ENCODE results near the gene CPAMD8. TPM values are rescaled to one million over a fixed set of nuclear protein-coding genes. Genes with fewer than 3 reads are reported as not detected.
"Not testable (repeated sequence)": the region's sequence is repeated elsewhere in the genome, so short reads cannot be mapped to it uniquely, and the experiment has no call there.

CPAMD8 gene
- total RNA-seq, 6 experiments from 2014 or later, result 0.11 to 0.20 (median 0.14) TPM; not detected in 1

GRCh38 chr19:16938211-16938610 is 88.4 kb downstream of the CPAMD8 start:
- Mint-ChIP-seq H3K27me3 (ENCODE audit: insufficient read depth) (peaks cover 12% of the 10 kb centered on the region), H3K27ac (no peak overlapping the region), H3K9me3 (peaks cover 7% of the 10 kb centered on the region; the same call in 1 of the 2 replicates), H3K36me3 (ENCODE audit: low read depth) (no peaks in the 10 kb centered on the region), H3K4me1 (ENCODE audit: low read depth) (no peaks in the 10 kb centered on the region), H3K4me3 (no peak overlapping the region)
- DNase-seq, result no peak
- TF ChIP-seq, protein P1, sequence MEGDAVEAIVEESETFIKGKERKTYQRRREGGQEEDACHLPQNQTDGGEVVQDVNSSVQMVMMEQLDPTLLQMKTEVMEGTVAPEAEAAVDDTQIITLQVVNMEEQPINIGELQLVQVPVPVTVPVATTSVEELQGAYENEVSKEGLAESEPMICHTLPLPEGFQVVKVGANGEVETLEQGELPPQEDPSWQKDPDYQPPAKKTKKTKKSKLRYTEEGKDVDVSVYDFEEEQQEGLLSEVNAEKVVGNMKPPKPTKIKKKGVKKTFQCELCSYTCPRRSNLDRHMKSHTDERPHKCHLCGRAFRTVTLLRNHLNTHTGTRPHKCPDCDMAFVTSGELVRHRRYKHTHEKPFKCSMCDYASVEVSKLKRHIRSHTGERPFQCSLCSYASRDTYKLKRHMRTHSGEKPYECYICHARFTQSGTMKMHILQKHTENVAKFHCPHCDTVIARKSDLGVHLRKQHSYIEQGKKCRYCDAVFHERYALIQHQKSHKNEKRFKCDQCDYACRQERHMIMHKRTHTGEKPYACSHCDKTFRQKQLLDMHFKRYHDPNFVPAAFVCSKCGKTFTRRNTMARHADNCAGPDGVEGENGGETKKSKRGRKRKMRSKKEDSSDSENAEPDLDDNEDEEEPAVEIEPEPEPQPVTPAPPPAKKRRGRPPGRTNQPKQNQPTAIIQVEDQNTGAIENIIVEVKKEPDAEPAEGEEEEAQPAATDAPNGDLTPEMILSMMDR (IDR thresholded peaks at IDR 0.05), result no peak

DNA sequence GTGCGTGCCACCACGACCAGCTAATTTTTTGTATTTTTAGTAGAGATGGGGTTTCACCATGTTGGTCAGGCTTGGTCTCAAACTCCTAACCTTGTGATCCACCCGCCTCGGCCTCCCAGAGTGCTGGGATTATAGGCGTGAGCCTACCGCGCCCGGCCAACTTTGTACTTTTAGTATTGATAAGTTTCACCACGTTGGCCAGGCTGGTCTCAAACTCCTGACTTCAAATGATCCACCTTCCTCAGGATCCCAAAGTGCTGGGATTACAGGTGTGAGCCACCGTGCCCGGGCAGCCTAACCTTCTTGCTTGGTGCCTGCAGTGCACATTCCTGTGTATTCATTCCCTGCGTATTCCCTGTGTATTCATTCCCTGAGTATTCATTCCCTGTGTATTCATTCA is 88.8 kb downstream of the CPAMD8 start:
- not testable (repeated sequence) for H3K4me3 Mint-ChIP-seq; H3K36me3 Mint-ChIP-seq (ENCODE audit: low read depth); H3K9me3 Mint-ChIP-seq; H3K27ac Mint-ChIP-seq; DNase-seq; H3K4me1 Mint-ChIP-seq (ENCODE audit: low read depth)
- peaks cover 12% of the 10 kb centered on the region for H3K27me3 Mint-ChIP-seq (ENCODE audit: insufficient read depth)

DNA sequence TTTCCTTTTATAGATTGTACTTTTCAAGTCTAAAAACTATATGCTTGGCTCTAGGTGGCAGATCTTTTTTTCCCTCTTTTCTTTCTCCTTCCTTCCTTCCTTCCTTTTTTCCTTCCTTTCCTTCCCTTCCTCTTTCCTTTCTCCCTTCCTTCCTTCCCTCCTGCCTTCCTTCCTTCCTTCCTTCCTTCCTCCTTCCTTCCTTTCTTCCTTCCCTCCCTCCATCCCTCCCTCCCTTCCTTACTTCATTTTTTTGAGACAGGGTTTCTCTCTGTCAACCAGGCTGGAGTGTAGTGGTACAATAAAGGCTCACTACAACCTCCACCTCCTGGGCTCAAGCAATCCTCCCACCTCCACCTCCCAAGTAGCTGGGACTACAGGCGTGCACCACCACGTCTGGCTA is 89.7 kb downstream of the CPAMD8 start:
- TF ChIP-seq, protein P1 (IDR thresholded peaks at IDR 0.05), result no peak
- no peaks in the 10 kb centered on the region for H3K36me3 Mint-ChIP-seq (ENCODE audit: low read depth)
- no peak overlapping the region for H3K27ac Mint-ChIP-seq
- H3K4me3 Mint-ChIP-seq, result no peak overlapping the region
- no peaks in the 10 kb centered on the region for H3K4me1 Mint-ChIP-seq (ENCODE audit: low read depth)
- peaks cover 7% of the 10 kb centered on the region; the same call in 1 of the 2 replicates for H3K9me3 Mint-ChIP-seq
- no peak for DNase-seq
- peaks cover 11% of the 10 kb centered on the region for H3K27me3 Mint-ChIP-seq (ENCODE audit: insufficient read depth)

- DNase-seq, result no peak
- TF ChIP-seq, protein P1 (IDR thresholded peaks at IDR 0.05), result no peak
- peaks cover 7% of the 10 kb centered on the region; the same call in 1 of the 2 replicates for H3K9me3 Mint-ChIP-seq
- peaks cover 2% of the 10 kb centered on the region; the same call in 1 of the 2 replicates for H3K36me3 Mint-ChIP-seq (ENCODE audit: low read depth)
- H3K27me3 Mint-ChIP-seq (ENCODE audit: insufficient read depth), result peaks cover 29% of the 10 kb centered on the region
- no peak overlapping the region for H3K27ac Mint-ChIP-seq
- no peaks in the 10 kb centered on the region for H3K4me1 Mint-ChIP-seq (ENCODE audit: low read depth)
- no peak overlapping the region for H3K4me3 Mint-ChIP-seq
These were observed 92.1 kb downstream of the CPAMD8 start for GRCh38 chr19:16934489-16934888.

DNA sequence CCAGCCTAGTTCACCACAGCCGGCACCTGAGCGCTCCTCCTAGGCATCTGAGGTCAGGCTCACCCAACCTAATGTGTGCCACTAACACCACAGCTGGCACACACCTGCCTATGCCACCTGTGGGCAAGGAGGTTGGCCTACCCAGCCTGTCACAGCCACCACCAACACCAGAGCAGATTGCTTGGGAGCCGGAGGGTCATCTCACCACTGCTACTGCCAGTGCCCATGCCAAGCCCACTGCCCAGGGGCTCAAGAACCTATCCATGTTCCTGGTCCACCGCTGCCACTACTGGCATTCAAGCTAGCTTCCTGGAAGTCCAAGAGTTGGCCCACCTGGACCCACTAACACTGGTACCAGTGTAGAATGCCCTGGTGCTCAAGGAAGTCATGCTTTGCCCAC is 95.3 kb downstream of the CPAMD8 start:
- DNase-seq, result no peak

DNA sequence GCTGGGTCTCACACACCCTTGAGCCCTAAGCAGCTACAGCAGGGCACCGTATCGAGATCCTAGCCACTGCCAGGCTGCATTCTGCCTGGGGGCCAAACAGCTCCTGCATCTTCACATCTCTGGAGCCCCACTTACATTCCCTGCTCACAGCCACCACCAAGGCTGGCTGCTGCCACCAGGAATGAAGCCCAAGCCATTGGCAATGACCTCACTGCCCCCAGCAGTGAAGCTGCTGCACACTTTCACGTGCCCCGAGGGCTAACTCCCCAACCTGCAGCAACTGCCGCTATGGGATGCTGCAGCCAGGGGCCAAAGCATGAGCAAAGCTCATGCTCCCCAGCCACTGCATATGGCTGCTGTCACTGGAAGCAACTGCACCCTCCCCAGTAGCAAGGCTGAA is 95.9 kb downstream of the CPAMD8 start:
- H3K4me1 Mint-ChIP-seq (ENCODE audit: low read depth), result no peaks in the 10 kb centered on the region
- peaks cover 21% of the 10 kb centered on the region for H3K9me3 Mint-ChIP-seq
- no peak for DNase-seq
- H3K36me3 Mint-ChIP-seq (ENCODE audit: low read depth), result peaks cover 10% of the 10 kb centered on the region; the same call in 1 of the 2 replicates
- no peak overlapping the region for H3K27ac Mint-ChIP-seq
- no peak overlapping the region for H3K4me3 Mint-ChIP-seq
- TF ChIP-seq, protein P1 (IDR thresholded peaks at IDR 0.05), result no peak
- peaks cover 35% of the 10 kb centered on the region for H3K27me3 Mint-ChIP-seq (ENCODE audit: insufficient read depth)

More for the DNA sequence above, 95.3 kb downstream of the CPAMD8 start:
- TF ChIP-seq, protein P1 (IDR thresholded peaks at IDR 0.05), result no peak
- peaks cover 10% of the 10 kb centered on the region; the same call in 1 of the 2 replicates for H3K36me3 Mint-ChIP-seq (ENCODE audit: low read depth)
- H3K9me3 Mint-ChIP-seq, result peaks cover 21% of the 10 kb centered on the region
- H3K4me3 Mint-ChIP-seq, result no peak overlapping the region
- H3K27me3 Mint-ChIP-seq (ENCODE audit: insufficient read depth), result peaks cover 37% of the 10 kb centered on the region
- no peak overlapping the region for H3K27ac Mint-ChIP-seq
- no peaks in the 10 kb centered on the region for H3K4me1 Mint-ChIP-seq (ENCODE audit: low read depth)

Data from HFFc6 (cell line).